Endothelial cell of umbilical vein (primary cell): ENCODE data around the gene GGACT. TPM values are rescaled to one million over a fixed set of nuclear protein-coding genes. Genes with fewer than 3 reads are reported as not detected.

Experiments used
- BruUV-seq: library from RNA; stranded (reverse); fragments of 400-500 nt; replicated peaks from 2 replicates; lab custom pipeline; 2021; lab: Mats Ljungman, UMichigan
- CTCF ChIA-PET: fragments of 300-600, 350-600 bp; sonication (Branson Sonifier 250); formaldehyde crosslinking; loops from one replicate; lab custom pipeline; 2021; ENCODE audit warnings: antibody characterized with exemption, inconsistent platforms; lab: Charles Lee
- POLR2A ChIA-PET: fragments of 300-600, 350-600 bp; sonication (Branson Sonifier 250); formaldehyde crosslinking; loops from one replicate; lab custom pipeline; 2021; ENCODE audit warnings: antibody characterized with exemption, inconsistent platforms; lab: Charles Lee
- DNase-seq: peaks from one replicate; pipeline ENCODE4 v3.0.0-alpha.2; 2011; ENCODE audit warnings: low read depth, low spot score
- FAIRE-seq: peaks from 2 replicates; lab custom pipeline; 2011; peaks lifted over from hg19 to GRCh38; lab: Jason Lieb, UNC
- H2AFZ ChIP-seq: 2 replicates; pipeline ENCODE4 v1.6.0; 2012; ENCODE audit warnings: low read depth, low read length, control low read depth, inconsistent platforms
- H3K27ac ChIP-seq: 2 replicates; pipeline ENCODE4 v1.5.1; 2011; ENCODE audit warnings: low read depth, mild to moderate bottlenecking, control low read depth, low read length, moderate library complexity; ENCODE audit not compliant: insufficient read depth
- H3K27me3 ChIP-seq, 2 experiments: 2 replicates each; pipeline versions ENCODE4 v1.6.0 to v1.6.1; 2011; ENCODE audit warnings: low read length in 2 of 2, mixed read lengths in 1 of 2; ENCODE audit not compliant: control insufficient read depth in 2 of 2, insufficient read depth in 2 of 2
- H3K36me3 ChIP-seq, 2 experiments: 2 replicates in 1 of 2; 3 replicates in 1 of 2; pipeline ENCODE4 v1.5.1; 2011; ENCODE audit warnings: low read length in 2 of 2, mild to moderate bottlenecking in 1 of 2, moderate library complexity in 1 of 2; ENCODE audit not compliant: control insufficient read depth in 2 of 2, insufficient read depth in 2 of 2; ENCODE audit errors: extremely low read depth in 1 of 2
- H3K4me1 ChIP-seq: 3 replicates; pipeline ENCODE4 v1.5.1; 2011; ENCODE audit warnings: mild to moderate bottlenecking, low read length; ENCODE audit not compliant: control insufficient read depth, insufficient read depth; ENCODE audit errors: extremely low read depth
- H3K4me2 ChIP-seq: 2 replicates; pipeline ENCODE4 v1.6.1; 2011; ENCODE audit warnings: low read length, control low read depth, mixed read lengths; ENCODE audit not compliant: insufficient read depth
- H3K4me3 ChIP-seq, 3 experiments: fragments of 200-600 bp in 1 of 3; sonication (generic), shearing (Covaris generic) in 1 of 3; replicated peaks in 1 of 3; 2 replicates each; pipeline ENCODE4 v1.5.1; 2011 to 2016; ENCODE audit warnings: control low read depth in 3 of 3, low read length in 3 of 3, mild to moderate bottlenecking in 2 of 3, inconsistent platforms in 1 of 3, low read depth in 1 of 3, moderate library complexity in 1 of 3; ENCODE audit not compliant: insufficient read depth in 1 of 3
- H3K79me2 ChIP-seq: 2 replicates; pipeline ENCODE4 v1.6.0; 2012; ENCODE audit warnings: low read length, inconsistent platforms; ENCODE audit not compliant: control insufficient read depth, insufficient read depth
- H3K9ac ChIP-seq: replicated peaks from 2 replicates; pipeline ENCODE3; 2011; ENCODE audit warnings: low read length, control low read depth; ENCODE audit not compliant: insufficient read depth; ENCODE audit errors: extremely low read depth
- H3K9me1 ChIP-seq: replicated peaks from 3 replicates; pipeline ENCODE4 v1.6.0; 2011; ENCODE audit warnings: mild to moderate bottlenecking, low read length; ENCODE audit not compliant: control insufficient read depth, insufficient read depth; ENCODE audit errors: extremely low read depth
- H3K9me3 ChIP-seq: replicated peaks from 2 replicates; pipeline ENCODE4 v1.5.1; 2012; ENCODE audit warnings: low read length, inconsistent platforms; ENCODE audit not compliant: control insufficient read depth, insufficient read depth
- H4K20me1 ChIP-seq: replicated peaks from 2 replicates; pipeline ENCODE3; 2011; ENCODE audit warnings: mild to moderate bottlenecking, low read length; ENCODE audit not compliant: control insufficient read depth, insufficient read depth; ENCODE audit errors: extremely low read depth
- EZH2 ChIP-seq: IDR thresholded peaks from 2 replicates; pipeline ENCODE4 v1.6.1; 2012; ENCODE audit warnings: borderline replicate concordance, low read depth, mild to moderate bottlenecking, moderate library complexity, low read length, inconsistent platforms; ENCODE audit not compliant: severe bottlenecking
- FOS ChIP-seq: IDR thresholded peaks from 2 replicates; pipeline ENCODE4 v1.6.1; 2011; ENCODE audit warnings: mild to moderate bottlenecking, low read length, moderate library complexity, borderline replicate concordance; ENCODE audit not compliant: insufficient read depth
- GATA2 ChIP-seq: IDR thresholded peaks from 2 replicates; pipeline ENCODE4 v1.7.0; 2011; ENCODE audit warnings: low read depth, mild to moderate bottlenecking, moderate library complexity, mixed read lengths, low read length; ENCODE audit not compliant: insufficient read length, insufficient read depth
- JUN ChIP-seq: IDR thresholded peaks from 2 replicates; pipeline ENCODE4 v1.6.1; 2011; ENCODE audit warnings: borderline replicate concordance, low read depth; ENCODE audit not compliant: insufficient read length, insufficient read depth
- MYC ChIP-seq: IDR thresholded peaks from one replicate; pipeline ENCODE4 v1.6.1; 2011; ENCODE audit warnings: mild to moderate bottlenecking, low read depth, low read length
- POLR2A ChIP-seq: IDR thresholded peaks from 2 replicates; pipeline ENCODE4 v1.6.1; 2012; ENCODE audit warnings: low read depth, mild to moderate bottlenecking, control low read depth, low read length
- POLR2AphosphoS5 ChIP-seq: IDR thresholded peaks from 2 replicates; pipeline ENCODE4 v1.6.1; 2012; ENCODE audit warnings: low read depth, mild to moderate bottlenecking, control low read depth, low read length, moderate library complexity; ENCODE audit not compliant: insufficient read depth
- dilution Hi-C: fragments of 300-500 bp; cut with MboI; formaldehyde crosslinking; loops from one replicate; pipeline ENCODE4 v1.15.0; 2019; ENCODE audit warnings: low sequenced_read_pairs; ENCODE audit not compliant: extremely low pct_ligation_motif_present
- intact Hi-C: fragments of 100-400 bp; cut with micrococcal nuclease; formaldehyde crosslinking; loops from one replicate; pipeline ENCODE4 v1.10.0; 2022
- polyA plus RNA-seq, 4 experiments: library from polyadenylated mRNA; depleted of rRNA in 3 of 4; stranded (reverse) in 3 of 4; unstranded in 1 of 4; fragments of >200 nt; gene quantifications; 2 replicates each; pipeline versions ENCODE4 v1.2.1 to v1.2.3, GENCODE V29; 2011 to 2012; ENCODE audit warnings: missing spikeins in 1 of 4
- total RNA-seq: library from RNA; stranded (reverse); gene quantifications from 2 replicates; pipeline ENCODE4 v1.2.3, GENCODE V29; 2021
- TF ChIP-seq, protein P1 (sequence below), 2 donors: IDR thresholded peaks; 1 replicate in 1 of 2; 2 replicates in 1 of 2; pipeline ENCODE4 v1.5.1; 2011; ENCODE audit warnings: low read length in 2 of 2, mild to moderate bottlenecking in 2 of 2, moderate library complexity in 2 of 2, control low read depth in 1 of 2, inconsistent platforms in 1 of 2, low read depth in 1 of 2; ENCODE audit not compliant: insufficient read depth in 1 of 2; ENCODE audit errors: extremely low read depth in 1 of 2
- TF ChIP-seq, protein P2 (sequence below): IDR thresholded peaks from 2 replicates; pipeline ENCODE4 v1.6.1; 2011; ENCODE audit not compliant: insufficient read depth, insufficient read length

Gene GGACT
- total and polyA plus RNA-seq, 2 donors (not counting 3 experiments of a cell fraction or from before 2014, with no cell fraction given): 2.5 to 6.5 TPM

DNA sequence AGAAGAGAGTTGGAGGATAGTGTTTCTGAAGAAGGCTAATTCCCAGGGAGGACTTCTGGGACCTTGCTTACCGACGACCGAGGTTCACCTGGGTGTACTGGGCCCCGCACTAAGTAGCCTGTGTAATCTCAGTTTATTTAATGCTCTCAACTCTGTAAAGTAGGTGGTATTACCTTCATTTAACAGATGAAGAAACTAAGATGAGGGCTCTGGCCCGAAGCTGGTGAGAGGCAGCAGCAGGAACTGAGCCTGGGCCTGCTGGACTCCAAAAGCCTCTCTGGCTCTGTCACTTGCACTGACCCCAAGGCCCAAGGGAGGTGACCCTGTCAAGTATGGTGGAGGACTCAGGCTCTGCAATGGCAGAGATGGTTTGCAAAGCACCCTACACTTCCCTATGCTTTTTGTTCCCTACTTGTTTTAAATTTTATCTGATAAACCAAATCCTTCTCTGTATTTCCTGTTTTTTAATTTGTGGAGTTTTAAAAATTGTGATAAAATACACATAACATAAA lies 50.6 kb downstream of the GGACT start:
- Histone ChIP-seq H3K4me3 (no peak overlapping the region), H2AFZ (no peak overlapping the region), H3K36me3 (no peaks in the 10 kb centered on the region), H3K27me3 (no peaks in the 10 kb centered on the region), H3K9me1 (no peaks in the 10 kb centered on the region), H3K4me1 (no peaks in the 10 kb centered on the region), H3K4me2 (no peak overlapping the region), H3K27ac (no peak overlapping the region), H3K79me2 (no peaks in the 10 kb centered on the region), H4K20me1 (no peaks in the 10 kb centered on the region), H3K9me3 (no peaks in the 10 kb centered on the region), H3K9ac (no peak overlapping the region)
- TF ChIP-seq, protein P1, sequence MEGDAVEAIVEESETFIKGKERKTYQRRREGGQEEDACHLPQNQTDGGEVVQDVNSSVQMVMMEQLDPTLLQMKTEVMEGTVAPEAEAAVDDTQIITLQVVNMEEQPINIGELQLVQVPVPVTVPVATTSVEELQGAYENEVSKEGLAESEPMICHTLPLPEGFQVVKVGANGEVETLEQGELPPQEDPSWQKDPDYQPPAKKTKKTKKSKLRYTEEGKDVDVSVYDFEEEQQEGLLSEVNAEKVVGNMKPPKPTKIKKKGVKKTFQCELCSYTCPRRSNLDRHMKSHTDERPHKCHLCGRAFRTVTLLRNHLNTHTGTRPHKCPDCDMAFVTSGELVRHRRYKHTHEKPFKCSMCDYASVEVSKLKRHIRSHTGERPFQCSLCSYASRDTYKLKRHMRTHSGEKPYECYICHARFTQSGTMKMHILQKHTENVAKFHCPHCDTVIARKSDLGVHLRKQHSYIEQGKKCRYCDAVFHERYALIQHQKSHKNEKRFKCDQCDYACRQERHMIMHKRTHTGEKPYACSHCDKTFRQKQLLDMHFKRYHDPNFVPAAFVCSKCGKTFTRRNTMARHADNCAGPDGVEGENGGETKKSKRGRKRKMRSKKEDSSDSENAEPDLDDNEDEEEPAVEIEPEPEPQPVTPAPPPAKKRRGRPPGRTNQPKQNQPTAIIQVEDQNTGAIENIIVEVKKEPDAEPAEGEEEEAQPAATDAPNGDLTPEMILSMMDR (IDR thresholded peaks at IDR 0.05; ENCODE audit: extremely low read depth in 1 of 2, insufficient read depth in 1 of 2, low read depth in 1 of 2, low read length in 2 of 2): no peak
- no peak for TF ChIP-seq MYC
- no peak for TF ChIP-seq POLR2A
- no peak for FAIRE-seq
- BruUV-seq: no TSS peak
- POLR2A ChIA-PET: no interaction called here
- no peak for DNase-seq
- dilution Hi-C loops (no loop called here), intact Hi-C loops (no loop called here)
- CTCF ChIA-PET: no interaction called here

DNA sequence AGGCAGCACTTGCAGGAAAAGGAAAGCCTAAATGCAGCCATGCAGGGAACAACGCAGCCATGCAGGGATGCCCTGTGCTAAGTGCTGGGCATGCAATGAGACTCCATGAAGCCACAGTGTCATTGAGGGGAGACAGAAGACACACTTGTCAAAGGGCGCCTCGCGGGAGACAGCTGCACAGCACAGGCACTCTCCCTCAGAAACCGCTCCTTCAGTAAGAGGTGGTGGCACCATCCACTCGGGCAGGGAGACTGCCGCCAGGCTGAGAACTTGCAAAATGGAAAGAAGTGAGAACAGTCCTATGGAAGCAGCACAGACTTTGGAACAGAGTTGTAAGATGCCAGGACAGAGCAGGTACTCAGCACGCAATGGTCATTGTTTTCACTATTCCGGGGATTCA lies 51.1 kb downstream of the GGACT start:
- intact Hi-C loops: no loop called here
- Histone ChIP-seq H3K36me3 (no peaks in the 10 kb centered on the region), H3K4me3 (no peak overlapping the region), H3K9me1 (no peaks in the 10 kb centered on the region), H3K9me3 (no peaks in the 10 kb centered on the region), H3K9ac (no peak overlapping the region), H3K79me2 (no peaks in the 10 kb centered on the region), H3K27ac (no peak overlapping the region), H3K4me1 (no peaks in the 10 kb centered on the region), H3K4me2 (no peak overlapping the region), H2AFZ (no peak overlapping the region), H4K20me1 (no peaks in the 10 kb centered on the region), H3K27me3 (no peaks in the 10 kb centered on the region)
- FAIRE-seq: no peak
- ChIA-PET CTCF (no interaction called here), POLR2A (no interaction called here)
- dilution Hi-C loops: no loop called here
- no peak for DNase-seq
- no TSS peak for BruUV-seq
- no peak for TF ChIP-seq MYC
- no peak for TF ChIP-seq POLR2AphosphoS5
- no peak for TF ChIP-seq GATA2
- no peak for TF ChIP-seq EZH2
- TF ChIP-seq, protein P1 (IDR thresholded peaks at IDR 0.05; ENCODE audit: extremely low read depth in 1 of 2, insufficient read depth in 1 of 2, low read depth in 1 of 2, low read length in 2 of 2): no peak
- TF ChIP-seq JUN: no peak
- no peak for TF ChIP-seq FOS
- TF ChIP-seq, protein P2, sequence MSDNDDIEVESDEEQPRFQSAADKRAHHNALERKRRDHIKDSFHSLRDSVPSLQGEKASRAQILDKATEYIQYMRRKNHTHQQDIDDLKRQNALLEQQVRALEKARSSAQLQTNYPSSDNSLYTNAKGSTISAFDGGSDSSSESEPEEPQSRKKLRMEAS: no peak
- no peak for TF ChIP-seq POLR2A
